Smooth muscle cell (in vitro differentiated cells): ENCODE results near the gene IL1RL2. TPM values are rescaled to one million over a fixed set of nuclear protein-coding genes. Genes with fewer than 3 reads are reported as not detected.

Experiments
- DNase-seq: peaks from one replicate; lab custom pipeline; 2025; ENCODE audit not compliant: unreplicated experiment; lab: John Stamatoyannopoulos, UW
- H2AFZ ChIP-seq: fragments of 200-600 bp; sonication (generic); 2 replicates; pipeline ENCODE4 v1.6.0; 2016; ENCODE audit warnings: antibody characterized with exemption, low read depth, mild to moderate bottlenecking
- H3F3A ChIP-seq: fragments of 200-600 bp; sonication (generic); 2 replicates; pipeline ENCODE4 v1.6.0; 2017; ENCODE audit warnings: antibody characterized with exemption, low read depth
- H3K27ac ChIP-seq: fragments of 200-600 bp; sonication (generic); 2 replicates; pipeline ENCODE4 v1.5.1; 2016; ENCODE audit warnings: low read depth, mild to moderate bottlenecking
- H3K27me3 ChIP-seq: fragments of 200-600 bp; sonication (generic); 2 replicates; pipeline ENCODE4 v1.6.1; 2016; ENCODE audit warnings: low read depth, mild to moderate bottlenecking
- H3K36me3 ChIP-seq: fragments of 200-600 bp; sonication (generic); 2 replicates; pipeline ENCODE4 v1.5.1; 2016; ENCODE audit warnings: low read depth
- H3K4me1 ChIP-seq: fragments of 200-600 bp; sonication (generic); 2 replicates; pipeline ENCODE4 v1.5.1; 2016; ENCODE audit warnings: low read depth
- H3K4me2 ChIP-seq: fragments of 200-600 bp; sonication (generic); 2 replicates; pipeline ENCODE4 v1.6.0; 2016; ENCODE audit warnings: mild to moderate bottlenecking
- H3K4me3 ChIP-seq: fragments of 200-600 bp; sonication (generic); 2 replicates; pipeline ENCODE4 v1.5.1; 2016; ENCODE audit warnings: mild to moderate bottlenecking
- H3K79me2 ChIP-seq: fragments of 200-600 bp; sonication (generic); 2 replicates; pipeline ENCODE4 v1.6.0; 2016; ENCODE audit warnings: low read depth, mild to moderate bottlenecking
- H3K9ac ChIP-seq: fragments of 200-600 bp; sonication (generic); 2 replicates; pipeline ENCODE4 v1.6.0; 2016; ENCODE audit warnings: low read depth
- H3K9me3 ChIP-seq: fragments of 200-600 bp; sonication (generic); replicated peaks from 2 replicates; pipeline ENCODE4 v1.5.1; 2016; ENCODE audit warnings: low read depth
- H4K20me1 ChIP-seq: fragments of 200-600 bp; sonication (generic); 2 replicates; pipeline ENCODE4 v1.6.0; 2016; ENCODE audit warnings: low read depth
- CTCF ChIP-seq: fragments of 200-600 bp; sonication (generic); IDR thresholded peaks from 2 replicates; pipeline ENCODE4 v1.5.1; 2017; ENCODE audit warnings: borderline replicate concordance, mild to moderate bottlenecking, antibody characterized with exemption; ENCODE audit not compliant: insufficient read depth, poor library complexity, severe bottlenecking
- WGBS: methylation state at CpG from one replicate; pipeline ENCODE4 v1.1.7; 2016; ENCODE audit warnings: low lambda C conversion rate; 5-methylcytosine and 5-hydroxymethylcytosine counted together
- polyA plus RNA-seq: library from polyadenylated mRNA; unstranded; fragments of >200 nt; fragmentation: Nextera tagmentation; extraction: Ambion mirVana; gene quantifications from 2 replicates; pipeline ENCODE4 v1.2.1, GENCODE V29; 2016
- total RNA-seq: library from RNA; depleted of rRNA; stranded (reverse); fragments of >200 nt; gene quantifications from 2 replicates; pipeline ENCODE4 v1.2.3, GENCODE V29; 2014

The IL1RL2 gene
- total and polyA plus RNA-seq, 2 experiments from 2014 or later, result 0.10 to 0.13 TPM

DNA sequence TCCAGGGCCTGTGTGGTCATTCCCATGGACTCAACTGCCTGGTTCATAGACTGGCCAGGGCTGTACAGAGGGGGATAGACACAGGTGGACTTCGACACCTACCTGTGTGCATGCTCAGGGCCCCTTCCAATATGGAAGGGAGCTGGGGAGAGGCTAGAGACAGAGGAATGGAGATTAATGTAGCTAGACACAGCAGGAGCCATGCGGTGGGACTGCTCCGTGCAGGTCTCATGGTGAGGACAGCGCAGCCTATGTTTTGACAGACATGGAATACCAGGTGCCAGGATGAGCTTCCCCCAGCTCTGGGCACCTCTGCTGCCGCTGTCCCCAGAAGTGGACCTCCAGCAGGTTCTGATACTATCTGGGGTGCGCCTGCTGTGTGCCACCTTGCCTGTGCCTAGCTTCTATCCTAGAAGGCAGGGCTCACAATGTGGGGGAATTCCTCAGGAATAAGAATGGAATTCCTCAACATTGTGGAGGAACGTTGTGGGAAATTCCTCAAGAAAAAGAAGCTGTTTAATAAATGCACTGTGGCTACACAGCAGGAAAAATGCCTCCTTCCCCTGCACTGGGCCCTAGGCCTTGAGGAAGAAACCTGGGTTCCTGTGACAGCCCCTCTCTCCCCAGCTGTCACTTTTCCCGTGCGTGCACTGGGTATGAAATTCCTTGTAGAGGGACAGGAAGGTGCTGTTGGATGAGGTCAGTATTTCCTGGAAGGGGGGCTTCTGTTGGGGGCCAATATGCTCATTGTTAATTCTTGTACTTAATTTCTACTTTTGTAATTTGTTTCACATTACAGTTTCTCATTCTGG is 37.0 kb upstream of the IL1RL2 start:
- DNase-seq, result no peak
- no peaks in the 10 kb centered on the region for H3K4me1 ChIP-seq
- H3K9ac ChIP-seq, result no peak overlapping the region
- no peak for TF ChIP-seq CTCF
- peak overlapping the region; percentile 12 for H3K27ac ChIP-seq
- 82% methylated on average over 9 of the region's 9 CpGs for WGBS
- no peak overlapping the region for H3K4me2 ChIP-seq
- peaks cover 89% of the 10 kb centered on the region for H3K79me2 ChIP-seq
- peaks cover 3% of the 10 kb centered on the region for H3F3A ChIP-seq
- no peaks in the 10 kb centered on the region for H3K27me3 ChIP-seq
- H3K9me3 ChIP-seq, result peaks cover 5% of the 10 kb centered on the region
- H4K20me1 ChIP-seq, result peaks cover 27% of the 10 kb centered on the region
- H3K36me3 ChIP-seq, result no peaks in the 10 kb centered on the region
- H3K4me3 ChIP-seq, result no peak overlapping the region
- H2AFZ ChIP-seq, result no peak overlapping the region

DNA sequence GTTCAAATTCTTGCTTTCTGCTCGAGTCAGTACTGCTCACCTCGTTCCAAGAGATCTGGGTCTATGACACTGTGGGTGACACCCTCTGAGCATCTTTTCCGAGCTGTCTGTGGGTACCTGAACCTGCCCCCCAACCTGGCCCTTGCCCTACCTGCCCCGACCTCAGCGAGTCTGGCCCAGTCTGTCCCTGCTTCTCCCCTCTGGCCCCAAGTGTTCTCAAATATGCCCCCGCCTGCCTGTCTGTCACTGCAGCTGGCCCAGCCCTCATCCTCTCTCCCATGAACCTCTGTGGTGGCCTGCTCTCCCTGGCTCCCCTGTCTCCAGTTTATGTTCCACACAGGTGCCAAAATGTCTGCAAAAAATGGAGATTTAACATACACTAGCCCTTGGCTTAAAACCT is 32.5 kb upstream of the IL1RL2 start:
- DNase-seq, result no peak

DNA sequence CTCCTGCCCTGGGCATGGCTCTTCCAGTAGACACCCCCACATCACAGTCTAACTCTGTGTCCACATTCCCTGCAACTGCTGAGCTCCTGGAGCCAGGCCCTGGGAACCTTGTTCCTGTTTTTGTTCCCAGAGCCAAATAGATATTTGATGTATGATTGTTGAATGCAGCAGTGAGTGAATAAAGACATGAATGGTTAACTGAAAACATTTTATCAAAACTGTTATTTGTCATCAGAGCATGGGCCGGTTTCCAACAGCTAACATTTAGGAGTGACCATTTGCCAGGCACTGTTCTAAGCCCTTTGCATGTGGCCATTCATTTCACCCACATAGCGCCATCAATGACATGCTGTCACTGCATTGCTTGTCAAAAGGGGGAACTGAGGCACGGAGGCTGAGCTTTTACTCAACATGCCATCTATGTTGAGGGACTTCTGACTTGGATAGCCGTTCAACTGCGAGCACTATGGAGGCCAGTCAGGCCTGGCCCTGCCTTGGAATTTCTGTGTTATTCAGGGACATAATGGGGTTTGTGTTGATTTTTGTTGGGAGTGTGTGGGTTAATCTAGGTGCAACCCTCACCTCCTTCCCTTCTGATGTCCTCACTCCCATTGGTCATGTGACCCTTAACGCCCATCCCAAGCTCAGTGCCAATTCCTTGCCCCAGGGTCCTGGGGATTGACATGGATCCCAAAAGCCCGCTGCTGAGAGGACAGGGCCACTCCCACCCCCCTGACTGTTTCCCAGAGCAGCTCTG is 31.7 kb upstream of the IL1RL2 start:
- Histone ChIP-seq H3K4me1 (no peaks in the 10 kb centered on the region), H2AFZ (no peak overlapping the region), H3K79me2 (peaks cover 63% of the 10 kb centered on the region), H3K9me3 (no peaks in the 10 kb centered on the region), H3K4me2 (no peak overlapping the region), H4K20me1 (peaks cover 21% of the 10 kb centered on the region), H3K9ac (no peak overlapping the region), H3F3A (peaks cover 8% of the 10 kb centered on the region), H3K36me3 (peaks cover 10% of the 10 kb centered on the region), H3K27ac (peak overlapping the region; percentile 55), H3K4me3 (no peak overlapping the region), H3K27me3 (no peaks in the 10 kb centered on the region)
- TF ChIP-seq CTCF, result no peak
- no peak for DNase-seq
- 77% methylated on average over 7 of the region's 7 CpGs for WGBS

More for the DNA sequence above, 32.5 kb upstream of the IL1RL2 start:
- Histone ChIP-seq H3K27me3 (no peaks in the 10 kb centered on the region), H3K27ac (no peak overlapping the region), H3K79me2 (peaks cover 70% of the 10 kb centered on the region), H3K4me3 (no peak overlapping the region), H3K4me2 (no peak overlapping the region), H3K9me3 (no peaks in the 10 kb centered on the region), H3K9ac (no peak overlapping the region), H2AFZ (no peak overlapping the region), H4K20me1 (peaks cover 26% of the 10 kb centered on the region), H3F3A (peaks cover 8% of the 10 kb centered on the region), H3K4me1 (no peaks in the 10 kb centered on the region), H3K36me3 (peaks cover 10% of the 10 kb centered on the region)
- WGBS, result 93% methylated on average over 6 of the region's 6 CpGs
- TF ChIP-seq CTCF, result no peak
